Epithelial cell of esophagus (primary cell): ENCODE measurements around the gene PDZK1IP1.
A peak's percentile ranks its signal among the peaks of the same experiment; 100 is the strongest.
"Not testable (repeated sequence)": the region's sequence is repeated elsewhere in the genome, so short reads cannot be mapped to it uniquely, and the experiment has no call there.

ENCODE experiments used
- DNase-seq: peaks from one replicate; pipeline ENCODE4 v3.0.0; 2010; ENCODE audit warnings: low read depth
- H3K4me3 ChIP-seq: 2 replicates; pipeline ENCODE4 v1.5.1; 2011; ENCODE audit warnings: mild to moderate bottlenecking, low read length, control low read depth
- TF ChIP-seq, protein P1 (sequence below): IDR thresholded peaks from 2 replicates; pipeline ENCODE4 v1.5.1; 2011; ENCODE audit warnings: low read depth, mild to moderate bottlenecking, low read length, control low read depth, inconsistent platforms; ENCODE audit not compliant: insufficient read depth; ENCODE audit errors: missing control alignments

The PDZK1IP1 gene

DNA sequence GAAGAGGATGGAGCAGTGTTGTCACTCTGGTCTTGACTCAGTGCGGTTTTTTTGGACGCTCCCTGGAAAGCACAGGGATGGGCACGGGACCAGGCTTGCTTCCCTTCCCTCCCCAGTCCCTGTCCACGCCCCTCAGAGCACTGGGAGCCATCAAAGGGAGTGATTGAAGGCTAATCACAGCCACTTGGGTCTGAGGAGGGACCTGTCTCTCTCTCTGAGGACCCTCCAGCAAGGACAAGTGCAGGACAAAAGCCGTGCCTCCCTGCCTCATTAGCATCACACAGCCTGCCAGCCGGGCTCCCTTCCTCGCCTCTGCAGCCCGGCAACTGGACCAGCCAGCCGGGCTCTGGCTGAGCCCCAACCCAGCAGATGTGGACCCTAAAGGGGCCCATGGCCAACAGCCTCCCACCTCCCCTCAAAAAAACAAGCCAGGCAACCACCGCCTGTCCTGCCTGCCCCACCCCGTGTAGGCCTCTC, 18.6 kb upstream of the PDZK1IP1 start:
- TF ChIP-seq, protein P1, sequence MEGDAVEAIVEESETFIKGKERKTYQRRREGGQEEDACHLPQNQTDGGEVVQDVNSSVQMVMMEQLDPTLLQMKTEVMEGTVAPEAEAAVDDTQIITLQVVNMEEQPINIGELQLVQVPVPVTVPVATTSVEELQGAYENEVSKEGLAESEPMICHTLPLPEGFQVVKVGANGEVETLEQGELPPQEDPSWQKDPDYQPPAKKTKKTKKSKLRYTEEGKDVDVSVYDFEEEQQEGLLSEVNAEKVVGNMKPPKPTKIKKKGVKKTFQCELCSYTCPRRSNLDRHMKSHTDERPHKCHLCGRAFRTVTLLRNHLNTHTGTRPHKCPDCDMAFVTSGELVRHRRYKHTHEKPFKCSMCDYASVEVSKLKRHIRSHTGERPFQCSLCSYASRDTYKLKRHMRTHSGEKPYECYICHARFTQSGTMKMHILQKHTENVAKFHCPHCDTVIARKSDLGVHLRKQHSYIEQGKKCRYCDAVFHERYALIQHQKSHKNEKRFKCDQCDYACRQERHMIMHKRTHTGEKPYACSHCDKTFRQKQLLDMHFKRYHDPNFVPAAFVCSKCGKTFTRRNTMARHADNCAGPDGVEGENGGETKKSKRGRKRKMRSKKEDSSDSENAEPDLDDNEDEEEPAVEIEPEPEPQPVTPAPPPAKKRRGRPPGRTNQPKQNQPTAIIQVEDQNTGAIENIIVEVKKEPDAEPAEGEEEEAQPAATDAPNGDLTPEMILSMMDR: no peak
- no peak for DNase-seq
- H3K4me3 ChIP-seq: no peak overlapping the region

DNA sequence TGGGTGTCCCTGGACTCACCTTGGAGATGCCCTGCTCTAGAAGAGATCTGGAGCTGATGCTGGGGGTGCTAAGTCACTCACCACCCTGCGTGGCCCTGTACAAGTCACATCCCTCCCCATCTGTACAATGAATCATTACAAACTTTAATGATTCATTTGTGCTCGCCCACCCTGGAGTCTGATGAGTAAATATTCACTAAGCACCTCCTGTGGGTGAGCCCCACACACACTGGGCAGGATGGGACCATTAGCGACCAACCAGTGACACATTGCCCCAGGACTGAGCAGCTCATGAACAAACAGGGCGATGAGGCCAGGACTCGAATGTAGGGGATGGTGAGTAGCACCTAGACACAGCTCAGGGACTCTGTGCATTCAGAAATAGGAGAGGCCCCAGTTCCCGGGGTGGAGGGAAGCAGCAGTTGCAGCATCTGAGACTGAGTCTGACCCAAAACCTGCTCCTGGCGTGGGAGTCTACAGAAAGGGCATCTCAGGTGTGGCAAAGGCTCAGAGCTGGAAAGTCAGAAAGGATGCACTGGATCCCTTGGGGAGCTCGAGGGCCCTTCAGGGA, 18.1 kb upstream of the PDZK1IP1 start:
- H3K4me3 ChIP-seq: no peak overlapping the region
- DNase-seq: peak; percentile 39
- TF ChIP-seq, protein P1: no peak

DNA sequence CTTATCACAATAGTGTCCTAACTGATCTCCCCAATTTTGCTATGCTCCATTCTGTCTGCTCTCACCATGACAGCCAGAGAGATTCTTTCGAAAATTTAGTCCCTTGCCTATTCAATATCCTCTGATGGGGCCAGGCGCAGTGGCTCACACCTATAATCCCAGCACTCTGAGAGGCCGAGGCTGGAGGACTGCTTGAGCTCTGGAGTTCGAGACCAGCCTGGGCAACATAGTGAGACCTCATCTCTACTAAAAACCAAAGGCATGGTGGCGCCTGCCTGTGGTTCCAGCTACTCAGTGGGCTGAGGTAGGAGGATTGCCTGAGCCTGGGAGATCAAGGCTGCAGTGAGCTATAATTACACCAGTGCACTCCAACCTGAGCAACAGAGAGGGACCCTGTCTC, 16.1 kb upstream of the PDZK1IP1 start:
- TF ChIP-seq, protein P1: no peak
- no peak overlapping the region for H3K4me3 ChIP-seq
- no peak for DNase-seq

DNA sequence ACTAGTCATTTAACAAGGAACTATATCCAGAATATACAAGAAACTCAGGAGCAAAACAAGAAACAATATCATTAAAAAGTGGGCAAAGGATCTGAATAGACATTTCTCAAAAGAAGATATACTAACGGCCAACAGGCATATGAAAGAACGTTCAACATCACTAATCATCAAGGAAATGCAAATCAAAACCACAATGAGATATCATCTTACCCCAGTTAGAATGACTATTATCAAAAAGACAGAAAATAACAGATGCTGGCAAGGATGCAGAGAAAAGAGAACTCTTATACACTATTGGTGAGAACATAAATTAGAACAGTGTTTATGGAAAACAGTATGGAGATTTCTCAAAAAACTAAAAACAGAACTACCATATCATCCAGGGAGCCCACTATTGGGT, 13.7 kb upstream of the PDZK1IP1 start:
- not testable (repeated sequence) for DNase-seq, H3K4me3 ChIP-seq

DNA sequence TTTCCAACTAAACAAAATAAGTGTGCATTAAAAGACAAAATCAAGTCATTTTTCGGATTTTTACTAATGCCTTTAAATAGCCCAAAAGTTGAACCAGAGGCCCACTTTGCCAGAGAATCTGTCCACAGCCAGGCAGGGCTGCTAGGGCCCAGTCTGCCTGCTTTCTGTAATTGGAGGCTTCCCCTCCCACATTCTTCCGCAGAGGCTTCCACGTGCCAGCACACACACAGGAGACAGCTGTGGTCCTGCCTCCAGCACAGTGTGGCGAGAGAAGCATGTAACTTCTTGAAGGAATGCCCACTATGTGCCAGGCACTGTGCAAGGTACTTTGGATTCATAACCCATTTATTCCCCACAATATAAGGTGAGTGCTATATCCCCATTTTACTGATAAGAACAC, 11.3 kb upstream of the PDZK1IP1 start:
- no peak overlapping the region for H3K4me3 ChIP-seq
- DNase-seq: no peak
- TF ChIP-seq, protein P1: no peak

DNA sequence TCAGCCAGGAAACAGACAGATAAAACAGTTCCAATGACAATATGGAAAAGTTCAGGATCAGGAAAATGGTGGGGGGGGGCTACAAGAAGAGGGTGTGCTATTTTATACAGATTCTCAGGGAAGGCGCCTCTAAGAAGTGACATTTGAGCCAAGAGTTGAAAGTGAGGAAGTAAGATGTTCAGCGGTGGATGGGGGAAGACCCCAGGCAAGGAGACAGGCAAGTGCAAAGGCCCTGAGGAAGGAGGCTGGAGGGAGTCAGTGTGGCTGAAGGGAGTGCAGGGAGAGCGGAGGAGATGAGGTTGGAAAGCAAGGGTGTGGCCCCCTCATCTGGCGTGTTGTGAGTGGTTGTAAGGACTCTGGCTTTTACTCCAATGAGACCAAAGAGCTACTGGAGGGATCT, 8.4 kb upstream of the PDZK1IP1 start:
- TF ChIP-seq, protein P1: no peak
- no peak overlapping the region for H3K4me3 ChIP-seq
- DNase-seq: no peak

DNA sequence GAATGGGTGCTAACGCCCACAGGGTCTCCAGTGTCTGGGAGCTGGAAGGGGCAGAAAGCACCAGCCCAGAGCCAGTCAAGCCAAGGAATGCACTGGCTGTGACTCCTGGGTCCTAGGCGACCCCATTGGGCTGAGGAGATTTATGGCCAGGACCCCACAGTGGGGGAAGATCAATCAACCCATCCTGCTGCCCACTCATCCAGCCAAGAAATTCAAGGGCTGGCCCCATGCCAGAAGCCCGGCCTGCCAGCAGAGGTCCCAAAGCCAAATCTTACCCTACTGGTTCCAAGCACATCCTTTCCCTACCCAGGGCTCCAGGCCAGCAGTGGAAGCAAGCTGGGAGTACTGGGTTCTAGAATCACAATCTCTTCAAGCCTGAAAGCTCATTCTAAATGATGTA, 6.8 kb upstream of the PDZK1IP1 start:
- TF ChIP-seq, protein P1: no peak
- no peak for DNase-seq
- no peak overlapping the region for H3K4me3 ChIP-seq

DNA sequence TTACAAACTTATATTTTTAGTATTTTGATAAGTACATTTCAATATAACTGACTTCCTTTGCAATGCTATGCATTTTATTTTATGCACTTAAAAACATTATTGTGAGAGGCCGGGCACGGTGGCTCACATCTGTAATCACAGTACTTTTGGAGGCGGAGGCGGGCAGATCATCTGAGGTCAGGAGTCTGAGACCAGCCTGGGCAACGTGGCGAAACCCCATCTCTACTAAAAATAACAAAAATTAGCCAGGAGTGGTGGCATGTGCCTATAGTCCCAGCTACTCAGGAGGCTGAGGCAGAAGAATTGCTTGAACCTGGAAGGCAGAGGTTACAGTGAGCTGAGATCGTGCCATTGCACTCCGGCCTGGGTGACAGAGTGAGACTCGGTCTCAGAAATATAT, 6.1 kb upstream of the PDZK1IP1 start:
- not testable (repeated sequence) for H3K4me3 ChIP-seq, DNase-seq
